SJCRH30 (cell line): ENCODE results near the gene FOXO1. TPM values are rescaled to one million over a fixed set of nuclear protein-coding genes. Genes with fewer than 3 reads are reported as not detected.
"Not testable (repeated sequence)": the region's sequence is repeated elsewhere in the genome, so short reads cannot be mapped to it uniquely, and the experiment has no call there.

ENCODE experiments used
- DNase-seq, 2 experiments: peaks; one replicate each; pipeline ENCODE4 v3.0.0-alpha.2; 2015 to 2020
- H3K27ac ChIP-seq: fragments of 250-450 bp; sonication (Bioruptor Pico); 2 replicates; pipeline ENCODE4 v1.5.1; 2020; ENCODE audit warnings: mild to moderate bottlenecking, moderate library complexity
- H3K27me3 ChIP-seq: fragments of 250-450 bp; sonication (Bioruptor Pico); 2 replicates; pipeline ENCODE4 v1.5.1; 2020; ENCODE audit warnings: mild to moderate bottlenecking, moderate library complexity
- H3K36me3 ChIP-seq: fragments of 250-450 bp; sonication (Bioruptor Pico); 2 replicates; pipeline ENCODE4 v1.5.1; 2020; ENCODE audit warnings: mild to moderate bottlenecking, moderate library complexity
- H3K4me1 ChIP-seq: fragments of 250-450 bp; sonication (Bioruptor Pico); 2 replicates; pipeline ENCODE4 v1.5.1; 2020; ENCODE audit warnings: mild to moderate bottlenecking, moderate library complexity
- H3K4me3 ChIP-seq: fragments of 250-450 bp; sonication (Bioruptor Pico); 2 replicates; pipeline ENCODE4 v1.5.1; 2020; ENCODE audit warnings: mild to moderate bottlenecking, moderate library complexity
- H3K9me3 ChIP-seq: fragments of 250-450 bp; sonication (Bioruptor Pico); replicated peaks from 2 replicates; pipeline ENCODE4 v1.5.1; 2020; ENCODE audit warnings: mild to moderate bottlenecking, moderate library complexity
- total RNA-seq: library from RNA; depleted of rRNA; stranded (reverse); fragments of >200 nt; shearing (Covaris generic); gene quantifications from 2 replicates; pipeline ENCODE4 v1.2.3, GENCODE V29; 2014

The FOXO1 gene
- total RNA-seq, 1 experiment from 2014 or later: 53.7 TPM

GRCh38 chr13:40673414-40673813, 7.0 kb upstream of the FOXO1 start:
- H3K4me3 ChIP-seq: no peak overlapping the region
- H3K36me3 ChIP-seq: no peaks in the 10 kb centered on the region
- H3K9me3 ChIP-seq: no peaks in the 10 kb centered on the region

GRCh38 chr13:40672765-40673397, 6.4 kb upstream of the FOXO1 start:
- DNase-seq: peak in 1 of 2 experiments; percentile 12
- Histone ChIP-seq H3K27ac (peak overlapping the region; percentile 48), H3K4me3 (no peak overlapping the region), H3K27me3 (no peaks in the 10 kb centered on the region), H3K9me3 (no peaks in the 10 kb centered on the region), H3K4me1 (peaks cover 16% of the 10 kb centered on the region), H3K36me3 (no peaks in the 10 kb centered on the region)

More at GRCh38 chr13:40673414-40673813, 7.0 kb upstream of the FOXO1 start:
- Histone ChIP-seq H3K27ac (no peak overlapping the region), H3K27me3 (no peaks in the 10 kb centered on the region), H3K4me1 (peaks cover 16% of the 10 kb centered on the region)
- DNase-seq: no peak

GRCh38 chr13:40671956-40672764, 5.7 kb upstream of the FOXO1 start:
- no peaks in the 10 kb centered on the region for H3K27me3 ChIP-seq
- no peak overlapping the region for H3K4me3 ChIP-seq
- peak overlapping the region; percentile 48 for H3K27ac ChIP-seq
- peak; percentile 68 to 89 for DNase-seq
- no peaks in the 10 kb centered on the region for H3K36me3 ChIP-seq
- peaks cover 19% of the 10 kb centered on the region for H3K4me1 ChIP-seq
- H3K9me3 ChIP-seq: no peaks in the 10 kb centered on the region

- no peaks in the 10 kb centered on the region for H3K27me3 ChIP-seq
- peaks cover 19% of the 10 kb centered on the region for H3K4me1 ChIP-seq
- no peaks in the 10 kb centered on the region for H3K36me3 ChIP-seq
- DNase-seq: no peak
- no peaks in the 10 kb centered on the region for H3K9me3 ChIP-seq
- H3K27ac ChIP-seq: no peak overlapping the region
- H3K4me3 ChIP-seq: no peak overlapping the region
Measured at GRCh38 chr13:40670307-40670706, 3.9 kb upstream of the FOXO1 start.

GRCh38 chr13:40668335-40668734, 1.9 kb upstream of the FOXO1 start:
- H3K4me1 ChIP-seq: peaks cover 15% of the 10 kb centered on the region
- no peaks in the 10 kb centered on the region for H3K27me3 ChIP-seq
- H3K27ac ChIP-seq: no peak overlapping the region
- H3K4me3 ChIP-seq: no peak overlapping the region
- H3K36me3 ChIP-seq: no peaks in the 10 kb centered on the region
- no peaks in the 10 kb centered on the region for H3K9me3 ChIP-seq
- peak; percentile 27 to 39 for DNase-seq

GRCh38 chr13:40667622-40667978, 1.2 kb upstream of the FOXO1 start:
- Histone ChIP-seq H3K4me1 (peaks cover 12% of the 10 kb centered on the region), H3K27ac (peak overlapping the region; percentile 53; the same call in 1 of the 2 replicates), H3K4me3 (peak overlapping the region; percentile 90), H3K27me3 (no peaks in the 10 kb centered on the region), H3K36me3 (no peaks in the 10 kb centered on the region), H3K9me3 (no peaks in the 10 kb centered on the region)
- no peak for DNase-seq

- Histone ChIP-seq H3K27me3 (no peaks in the 10 kb centered on the region), H3K27ac (peak overlapping the region; percentile 53), H3K9me3 (no peaks in the 10 kb centered on the region), H3K36me3 (no peaks in the 10 kb centered on the region), H3K4me3 (peak overlapping the region; percentile 90), H3K4me1 (peaks cover 9% of the 10 kb centered on the region)
- DNase-seq: peak; percentile 41 to 59
Measured at GRCh38 chr13:40666933-40667621, 636 bp upstream of the FOXO1 start.

- Histone ChIP-seq H3K4me1 (peaks cover 7% of the 10 kb centered on the region), H3K36me3 (no peaks in the 10 kb centered on the region), H3K27ac (peak overlapping the region; percentile 59), H3K9me3 (no peaks in the 10 kb centered on the region), H3K4me3 (peak overlapping the region; percentile 90), H3K27me3 (no peaks in the 10 kb centered on the region)
- peak; percentile 39 to 50 for DNase-seq
Measured at GRCh38 chr13:40665126-40666044, 1.1 kb downstream of the FOXO1 start.

GRCh38 chr13:40664350-40665125, 1.9 kb downstream of the FOXO1 start:
- Histone ChIP-seq H3K27me3 (no peaks in the 10 kb centered on the region), H3K4me1 (peaks cover 7% of the 10 kb centered on the region), H3K27ac (peak overlapping the region; percentile 59), H3K36me3 (no peaks in the 10 kb centered on the region), H3K9me3 (no peaks in the 10 kb centered on the region), H3K4me3 (peak overlapping the region; percentile 90)
- DNase-seq: peak; percentile 58 to 70

GRCh38 chr13:40664100-40664349, 2.4 kb downstream of the FOXO1 start:
- DNase-seq: peak in 1 of 2 experiments; percentile 48
- H3K27me3 ChIP-seq, H3K36me3 ChIP-seq, H3K4me1 ChIP-seq, H3K9me3 ChIP-seq: not testable (repeated sequence)
- Histone ChIP-seq H3K4me3 (peak overlapping the region; percentile 90), H3K27ac (peak overlapping the region; percentile 59)

GRCh38 chr13:40662866-40663265, 3.6 kb downstream of the FOXO1 start:
- H3K9me3 ChIP-seq: no peaks in the 10 kb centered on the region
- no peaks in the 10 kb centered on the region for H3K27me3 ChIP-seq
- DNase-seq: peak in 1 of 2 experiments; percentile 21
- H3K27ac ChIP-seq: no peak overlapping the region
- H3K4me3 ChIP-seq: no peak overlapping the region
- peaks cover 7% of the 10 kb centered on the region for H3K4me1 ChIP-seq
- no peaks in the 10 kb centered on the region for H3K36me3 ChIP-seq

GRCh38 chr13:40661875-40662665, 4.4 kb downstream of the FOXO1 start:
- no peak overlapping the region for H3K4me3 ChIP-seq

GRCh38 chr13:40660692-40661091, 5.7 kb downstream of the FOXO1 start:
- H3K27ac ChIP-seq: no peak overlapping the region
- H3K9me3 ChIP-seq: no peaks in the 10 kb centered on the region
- no peak overlapping the region for H3K4me3 ChIP-seq
- no peaks in the 10 kb centered on the region for H3K36me3 ChIP-seq
- DNase-seq: no peak
- no peaks in the 10 kb centered on the region for H3K27me3 ChIP-seq
- peaks cover 4% of the 10 kb centered on the region for H3K4me1 ChIP-seq

More at GRCh38 chr13:40661875-40662665, 4.4 kb downstream of the FOXO1 start:
- H3K27ac ChIP-seq: no peak overlapping the region
- H3K27me3 ChIP-seq: no peaks in the 10 kb centered on the region
- peaks cover 4% of the 10 kb centered on the region for H3K4me1 ChIP-seq
- no peaks in the 10 kb centered on the region for H3K9me3 ChIP-seq
- DNase-seq: no peak
- no peaks in the 10 kb centered on the region for H3K36me3 ChIP-seq
